GM19463 (cell line): ENCODE data around the gene ERP27.

ENCODE experiments used
- ATAC-seq: cut with Tn5 transposase; IDR thresholded peaks from one replicate; pipeline ENCODE4 v1.9.1; 2021; ENCODE audit warnings: mild to moderate bottlenecking, moderate library complexity; ENCODE audit not compliant: unreplicated experiment

ERP27 gene

DNA sequence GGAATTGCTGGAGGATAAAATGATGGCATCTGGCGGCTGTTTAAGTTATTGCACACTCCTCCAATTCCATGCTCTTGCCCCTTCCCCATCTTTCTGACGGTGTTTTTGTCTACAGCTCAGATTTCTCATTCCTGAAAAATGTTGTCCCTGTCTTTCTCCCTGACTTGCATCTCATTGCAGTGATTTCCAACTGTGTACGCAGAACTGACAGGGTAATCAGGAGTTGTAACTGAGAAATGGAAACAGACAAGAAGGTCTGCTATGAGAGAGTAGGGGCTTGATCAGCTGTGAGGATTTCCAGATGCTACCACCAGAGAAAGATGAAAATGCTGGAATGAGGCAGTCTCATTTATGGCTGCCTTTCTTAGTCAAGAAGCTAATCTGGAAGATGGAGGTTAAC, 1.3 kb downstream of the ERP27 start:
- no peak for ATAC-seq

DNA sequence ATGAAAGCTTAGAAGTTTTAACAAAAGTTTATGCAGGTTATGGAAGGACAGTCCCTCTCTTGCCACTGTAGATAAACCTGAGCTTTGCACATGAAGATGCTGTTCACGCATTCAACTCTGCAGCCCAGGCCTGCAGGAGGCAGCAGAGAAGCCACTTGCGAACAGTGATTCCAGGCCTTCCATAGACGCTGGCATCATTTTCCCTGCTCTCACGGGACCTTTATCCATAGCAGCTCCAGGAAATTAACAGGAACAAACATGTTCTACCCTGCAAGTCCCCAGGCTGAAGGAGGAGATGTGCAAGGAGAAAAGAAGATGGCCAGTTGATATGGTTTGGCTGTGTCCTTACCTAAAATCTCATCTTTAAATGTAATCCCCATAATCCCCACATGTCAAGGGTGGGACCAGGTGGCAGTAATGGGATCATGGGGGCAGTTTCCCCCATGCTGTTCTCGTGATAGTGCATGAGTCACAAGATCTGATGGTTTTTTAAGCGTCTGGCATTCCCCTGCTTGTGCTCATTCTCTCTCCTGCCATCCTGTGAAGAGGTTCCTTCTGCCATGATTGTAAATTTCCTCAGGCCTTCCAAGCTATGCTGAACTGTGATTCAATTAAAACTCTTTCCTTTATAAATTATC, 2.0 kb downstream of the ERP27 start:
- ATAC-seq = no peak

DNA sequence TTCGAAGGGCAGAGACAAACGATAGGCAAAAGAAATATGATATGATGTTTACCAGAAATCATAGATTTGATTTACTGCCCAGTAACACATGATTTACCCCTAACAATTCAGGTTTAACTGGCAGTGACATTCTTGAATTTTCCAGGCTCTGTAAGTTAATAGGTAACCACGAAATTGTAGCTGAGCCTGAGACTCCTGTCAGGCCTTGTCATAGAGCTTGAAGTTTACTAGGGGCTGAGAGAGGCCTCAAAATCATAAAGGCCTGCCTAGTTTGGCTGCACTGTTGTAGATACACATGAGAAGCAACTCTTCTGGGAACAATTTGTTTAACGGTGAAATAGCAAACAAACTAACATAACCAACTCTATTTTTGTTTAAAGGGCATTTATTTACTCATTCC, 3.3 kb downstream of the ERP27 start:
- no peak for ATAC-seq

DNA sequence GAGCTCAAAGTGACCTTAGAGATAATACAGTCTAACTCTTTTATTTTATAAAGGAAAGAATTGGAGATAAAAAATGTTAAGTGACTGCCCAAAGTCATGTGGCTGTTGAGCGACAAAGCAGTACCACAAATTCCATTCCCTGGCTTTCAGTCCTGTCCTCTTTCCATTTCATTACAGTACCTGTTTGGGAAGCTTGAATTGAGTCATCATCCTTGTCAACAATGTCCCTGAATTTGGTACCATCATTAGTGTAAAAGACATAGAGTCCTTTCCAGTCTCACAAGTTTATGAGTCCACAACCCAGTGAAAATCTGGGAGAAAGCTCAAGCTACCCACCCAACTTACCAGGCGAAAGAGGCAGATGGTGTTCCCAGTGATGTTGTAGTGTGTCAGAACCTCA, 3.8 kb downstream of the ERP27 start:
- ATAC-seq = no peak

DNA sequence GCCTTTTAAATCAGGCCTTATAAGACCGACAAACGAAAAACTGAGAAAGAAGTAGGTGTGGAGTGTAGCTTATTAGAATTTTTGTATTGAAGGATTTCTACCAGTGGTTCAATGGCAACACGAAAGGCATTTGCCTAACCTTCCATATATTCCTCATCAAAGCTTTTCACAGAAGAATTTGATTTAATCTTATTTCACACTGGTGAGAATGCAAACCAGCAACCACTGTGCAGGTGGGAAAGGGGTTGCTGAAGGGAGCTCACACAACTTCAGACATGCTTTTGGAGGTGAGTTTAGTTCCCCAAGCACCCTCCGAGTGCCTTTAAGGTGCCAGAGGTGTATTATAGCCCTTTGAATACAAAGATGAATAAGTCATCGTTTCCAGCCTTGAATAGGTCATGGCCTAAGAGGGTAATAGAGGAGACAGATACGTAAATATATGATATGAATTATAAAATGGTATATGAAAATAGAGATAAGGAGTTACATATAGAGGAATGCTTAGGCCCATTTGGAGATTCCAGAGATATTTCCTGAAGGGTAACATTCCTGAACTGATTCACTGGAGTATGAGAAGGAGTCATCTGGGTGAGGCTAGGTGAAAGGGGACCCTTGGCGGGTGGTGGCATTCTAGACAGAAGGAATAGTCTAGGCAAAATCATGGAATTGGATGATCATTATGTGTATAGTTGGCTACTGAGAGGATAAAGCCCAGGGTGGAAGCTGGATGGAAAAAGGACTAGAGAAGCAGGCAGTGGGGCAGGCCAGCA, 6.4 kb downstream of the ERP27 start:
- ATAC-seq = no peak

DNA sequence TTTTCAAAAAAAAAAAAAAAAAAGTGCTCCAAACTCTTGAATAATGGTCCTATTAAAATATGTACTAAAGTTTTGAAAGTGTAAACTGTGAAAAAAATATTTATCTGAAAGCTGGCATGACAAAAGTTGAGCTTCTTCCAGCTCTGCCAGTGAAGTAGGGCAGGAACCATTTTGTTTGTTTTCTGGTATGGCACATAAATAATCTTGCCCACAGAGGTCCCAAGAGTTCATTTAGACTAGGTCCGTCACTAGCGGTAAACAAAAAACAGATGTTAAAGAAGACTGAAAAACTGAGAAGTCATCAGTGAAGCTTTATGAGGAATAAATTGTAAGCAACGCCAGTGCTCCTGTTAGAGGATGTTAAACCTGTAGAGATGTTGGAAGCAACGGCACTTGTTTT, 7.0 kb downstream of the ERP27 start:
- ATAC-seq = no peak

DNA sequence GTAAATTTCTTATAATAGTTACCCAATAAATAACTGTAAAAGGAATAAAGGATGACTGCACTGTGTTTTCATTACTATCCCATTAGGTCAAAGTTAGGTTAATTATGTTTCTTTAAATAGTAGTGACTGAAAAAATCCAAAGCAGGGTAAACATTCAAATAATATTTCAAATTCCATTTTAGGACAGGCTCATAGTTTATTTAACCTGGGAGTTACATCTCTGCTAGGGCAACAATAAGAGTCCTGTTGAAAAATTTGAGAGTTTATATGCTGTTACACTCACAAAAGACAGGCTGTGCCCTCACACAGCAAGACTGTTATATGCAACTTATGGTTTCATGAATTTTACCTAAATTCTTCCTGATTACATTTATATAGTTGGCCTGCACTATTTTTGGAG, 8.0 kb downstream of the ERP27 start:
- ATAC-seq = no peak

DNA sequence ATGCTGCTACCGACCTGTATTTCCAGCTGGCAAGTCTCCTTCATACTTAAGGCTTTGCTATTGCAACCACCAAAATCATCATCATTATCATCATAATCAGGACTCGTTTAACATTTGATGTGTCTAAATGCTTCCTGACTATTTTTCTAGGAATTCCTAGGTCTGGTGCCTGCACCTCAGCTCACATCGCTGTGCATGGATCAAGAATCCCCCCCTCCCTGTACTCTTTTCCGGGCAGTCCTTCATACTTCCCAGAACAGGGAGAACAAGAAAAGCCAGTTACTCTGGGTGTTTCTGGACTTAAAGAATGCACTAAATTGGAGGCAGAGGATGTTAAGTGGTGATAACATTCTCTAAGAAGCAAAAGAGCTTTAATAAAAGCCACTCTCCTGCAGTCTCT, 9.4 kb downstream of the ERP27 start:
- ATAC-seq = no peak

DNA sequence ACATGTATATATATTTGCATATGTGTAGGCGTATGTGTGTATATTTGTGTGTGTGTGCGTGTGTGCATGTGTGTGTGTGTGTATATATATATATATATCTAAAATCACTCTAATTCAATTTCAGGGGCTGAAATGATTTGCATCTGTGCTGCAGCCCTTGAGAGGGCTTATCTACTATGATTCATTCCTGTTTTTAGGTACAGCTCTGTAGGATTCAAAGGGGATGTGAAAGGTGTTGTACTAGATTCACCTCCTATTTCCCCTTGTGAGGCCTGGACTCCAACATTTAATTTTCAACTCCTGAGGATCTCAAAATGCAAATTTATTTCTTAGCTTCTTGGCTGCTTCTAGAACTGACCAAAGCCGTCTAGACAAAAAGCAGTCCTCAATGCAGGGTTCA, 11.1 kb downstream of the ERP27 start:
- ATAC-seq = no peak

DNA sequence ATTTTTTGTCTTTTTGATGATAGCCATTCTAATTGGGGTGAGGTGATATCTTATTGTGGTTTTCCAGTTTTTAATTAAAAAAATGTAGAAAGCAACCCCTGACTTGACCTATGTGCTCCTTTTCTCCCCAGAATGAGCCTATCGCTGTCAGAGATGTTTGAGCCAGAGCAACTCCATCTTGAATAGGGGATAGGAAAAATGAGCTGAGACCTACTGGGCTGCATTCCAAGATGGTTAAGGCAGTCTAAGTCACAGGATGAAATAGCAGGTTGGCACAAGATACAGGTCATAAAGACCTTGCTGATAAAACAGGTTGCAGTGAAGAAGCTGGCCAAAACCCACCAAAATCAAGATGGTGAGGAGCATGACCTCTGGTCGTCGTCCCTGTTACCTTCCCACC, 13.8 kb downstream of the ERP27 start:
- ATAC-seq = no peak

DNA sequence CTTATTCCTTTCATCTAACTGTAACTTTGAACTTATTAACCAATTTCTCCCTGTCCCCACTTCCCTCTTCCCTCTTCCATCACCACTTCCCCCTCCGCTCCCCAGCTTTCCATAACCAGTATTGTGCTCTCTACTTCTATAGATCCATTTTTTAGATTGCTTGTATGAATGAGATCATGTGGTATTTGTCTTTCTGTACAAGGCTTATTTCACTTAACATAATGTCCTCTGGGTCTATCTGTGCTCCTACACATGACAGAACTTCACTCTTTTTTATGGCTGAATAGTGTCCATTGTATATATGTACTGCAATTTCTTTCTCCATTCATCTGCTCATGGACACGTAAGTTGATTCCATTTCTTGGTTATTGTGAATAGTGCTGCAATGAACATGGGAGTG, 14.4 kb downstream of the ERP27 start:
- no peak for ATAC-seq

DNA sequence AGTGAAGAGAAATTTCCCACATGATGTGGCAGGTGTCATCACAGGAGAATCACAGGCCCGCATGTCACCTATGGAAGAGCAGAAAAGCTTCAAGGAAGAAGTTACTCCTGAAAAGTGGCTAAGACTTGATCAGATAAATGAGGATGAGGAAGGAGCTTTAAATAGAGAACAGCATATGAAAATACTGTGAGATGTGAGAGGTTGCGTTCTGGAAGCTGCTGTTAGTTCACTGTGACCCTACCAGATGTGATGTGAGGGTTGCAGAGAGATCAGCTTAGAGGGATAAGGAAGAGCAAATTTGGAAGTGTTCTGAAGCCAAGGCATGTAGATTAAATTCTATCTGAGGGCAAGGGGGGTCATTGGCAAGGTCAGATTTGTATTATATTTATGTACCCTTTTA, 17.1 kb downstream of the ERP27 start:
- ATAC-seq = no peak

DNA sequence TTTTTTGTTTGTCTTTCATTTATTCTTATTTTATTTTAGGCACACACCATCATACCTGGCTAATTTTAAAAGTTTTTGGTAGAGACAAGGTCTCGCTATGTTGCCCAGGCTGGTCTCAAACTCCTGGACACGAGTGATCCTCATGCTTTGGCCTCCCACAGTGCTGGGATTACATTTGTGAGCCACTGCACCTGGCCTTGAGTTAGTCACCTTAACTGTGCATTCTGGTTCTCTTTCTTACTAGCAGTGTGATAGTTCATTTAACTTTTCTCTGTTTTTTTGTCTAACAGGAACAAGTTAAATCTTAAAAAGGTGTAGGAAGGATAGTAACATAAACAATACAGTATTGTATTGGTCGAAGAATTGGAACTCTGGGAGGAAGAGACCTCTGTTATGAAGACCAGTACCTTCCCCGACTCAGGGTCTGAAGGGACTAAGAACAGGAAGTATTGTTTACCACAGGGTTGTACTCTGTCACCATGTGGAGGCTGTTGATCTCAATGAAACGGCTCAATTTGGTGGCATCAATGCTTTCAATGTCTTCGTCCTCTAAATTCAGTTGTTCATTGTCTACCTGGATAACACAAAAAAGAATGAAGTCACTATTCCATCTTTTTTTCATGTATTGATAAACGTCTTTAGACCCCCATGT, 17.7 kb downstream of the ERP27 start:
- ATAC-seq = peak; percentile 71

DNA sequence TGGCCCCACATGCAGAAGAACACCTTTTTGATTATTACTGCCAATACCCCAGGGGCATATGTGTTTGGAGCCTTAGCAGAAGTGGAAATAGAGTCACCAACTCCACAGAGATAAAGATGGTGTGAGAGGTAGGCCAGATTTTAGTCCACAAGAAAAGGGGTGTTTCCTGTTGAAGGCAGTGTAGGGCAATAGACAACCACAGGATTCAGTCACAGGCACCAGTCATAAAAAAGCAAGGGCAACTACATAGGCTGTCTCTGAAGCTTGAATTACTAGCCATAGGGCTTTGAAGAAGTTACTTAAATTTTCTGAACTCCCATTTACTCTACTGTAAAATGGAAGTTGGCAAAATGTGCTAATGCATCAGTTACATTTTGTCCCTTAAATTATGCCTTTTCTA, 18.9 kb downstream of the ERP27 start:
- no peak for ATAC-seq

DNA sequence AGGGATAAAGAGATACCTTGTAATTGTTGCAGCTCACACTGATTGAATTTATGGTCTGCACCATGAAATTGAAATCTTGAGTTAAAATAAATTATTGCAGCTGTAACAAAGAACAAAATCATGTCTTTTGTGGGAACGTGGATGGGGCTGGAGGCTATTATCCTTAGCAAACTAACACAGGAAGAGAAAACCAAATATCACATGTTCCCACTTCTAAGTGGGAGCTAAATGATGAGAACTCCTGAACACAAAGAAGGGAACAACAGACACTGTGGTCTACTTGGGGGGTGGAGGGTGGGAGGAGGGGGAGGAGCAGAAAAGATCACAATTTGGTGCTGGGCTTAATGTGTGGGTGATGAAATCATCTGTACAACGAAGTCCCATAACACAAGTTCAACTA, 22.6 kb downstream of the ERP27 start:
- no peak for ATAC-seq

DNA sequence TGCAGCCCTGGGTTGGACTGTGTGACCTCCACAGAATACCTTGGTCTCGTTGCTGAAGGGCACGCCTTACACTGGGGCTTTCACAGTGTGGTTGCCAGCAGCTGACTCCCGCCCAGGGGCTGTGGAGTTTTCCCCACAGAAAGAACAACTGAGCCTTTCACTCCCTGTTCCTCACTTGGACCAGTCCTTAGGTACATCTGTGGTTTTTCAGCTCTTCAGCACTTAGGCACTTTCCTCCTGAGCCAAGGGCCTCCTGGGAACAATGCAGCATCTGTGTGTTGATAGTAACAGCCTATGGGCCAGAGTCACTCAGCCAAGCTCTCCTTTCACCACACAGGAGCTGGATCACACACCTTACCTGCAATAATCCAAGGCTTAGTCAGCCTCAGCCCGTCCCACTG, 25.0 kb downstream of the ERP27 start:
- no peak for ATAC-seq

DNA sequence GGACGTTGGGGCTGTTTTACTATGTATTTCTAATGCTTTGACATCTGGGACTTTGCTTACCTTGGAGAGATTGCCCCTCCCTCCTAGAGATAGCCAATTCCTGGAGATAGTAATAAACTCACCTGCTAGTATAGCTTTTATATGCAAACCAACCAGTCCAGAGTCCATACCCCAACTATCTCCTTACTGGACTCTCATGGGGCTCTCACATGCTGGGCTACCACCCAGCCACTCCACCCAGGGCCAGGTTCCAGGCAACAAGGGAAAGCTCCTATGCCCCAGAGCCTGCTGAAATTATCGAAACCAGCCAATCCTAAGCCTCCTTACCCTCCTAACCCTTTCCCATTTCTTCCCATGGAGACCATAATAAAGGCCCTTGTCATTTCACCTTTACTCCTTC, 27.2 kb downstream of the ERP27 start:
- ATAC-seq = no peak

DNA sequence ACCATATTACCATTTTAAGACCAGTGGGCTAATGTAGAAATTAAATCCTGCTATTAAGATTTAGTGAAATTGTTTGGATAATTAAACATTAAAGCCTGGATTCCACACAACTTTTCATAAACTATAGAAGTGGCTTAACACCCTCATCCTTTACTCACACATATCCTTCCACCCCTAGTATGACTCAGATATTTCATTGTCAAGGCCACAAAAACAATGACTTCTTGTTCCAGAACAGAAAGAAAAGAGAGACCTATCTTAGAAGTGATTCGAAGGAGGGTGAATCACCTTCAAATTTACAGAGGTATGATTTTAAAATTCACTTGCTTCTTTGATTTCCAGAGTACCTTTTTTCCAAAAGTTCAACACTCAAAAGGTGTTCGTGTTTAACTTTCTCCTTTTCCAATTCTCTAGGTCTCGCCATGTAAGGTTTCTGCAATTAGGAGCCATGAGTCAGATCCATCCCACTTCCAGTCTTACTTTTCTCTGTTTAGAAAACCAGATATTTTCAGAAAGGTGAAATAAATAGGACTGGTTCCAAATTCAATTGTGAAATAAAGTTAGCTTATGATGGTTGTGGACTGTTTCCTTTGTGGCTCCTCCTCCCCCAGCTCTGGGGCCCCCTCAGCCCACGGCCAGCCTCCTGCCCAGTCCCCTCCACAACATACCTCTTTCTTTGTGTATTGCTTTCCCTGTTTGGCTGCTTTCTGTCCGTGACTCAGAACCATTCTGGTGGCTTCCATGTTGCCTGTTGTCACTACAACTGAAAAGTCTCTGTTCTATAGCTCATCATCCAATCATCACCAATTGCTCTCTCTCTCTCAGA, 28.0 kb downstream of the ERP27 start:
- no peak for ATAC-seq

DNA sequence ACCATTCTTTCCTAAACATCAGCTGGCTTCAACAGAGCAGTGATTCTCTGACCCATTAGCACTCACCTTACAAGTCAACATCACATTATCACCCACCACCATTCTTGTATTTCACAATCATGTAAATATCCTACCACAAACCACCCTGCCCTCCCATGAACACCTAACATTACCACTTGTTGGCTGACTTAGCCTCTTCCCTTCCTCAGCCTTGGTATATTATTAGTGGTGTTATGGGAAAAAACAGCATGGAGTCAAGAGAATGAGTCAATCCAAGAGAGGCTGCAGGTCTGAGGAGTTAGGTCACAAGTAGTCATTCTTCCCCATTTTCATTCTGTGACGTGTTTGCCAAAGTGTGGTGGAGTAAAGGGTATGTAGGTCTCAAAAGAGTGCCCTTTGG, 30.4 kb downstream of the ERP27 start:
- no peak for ATAC-seq

DNA sequence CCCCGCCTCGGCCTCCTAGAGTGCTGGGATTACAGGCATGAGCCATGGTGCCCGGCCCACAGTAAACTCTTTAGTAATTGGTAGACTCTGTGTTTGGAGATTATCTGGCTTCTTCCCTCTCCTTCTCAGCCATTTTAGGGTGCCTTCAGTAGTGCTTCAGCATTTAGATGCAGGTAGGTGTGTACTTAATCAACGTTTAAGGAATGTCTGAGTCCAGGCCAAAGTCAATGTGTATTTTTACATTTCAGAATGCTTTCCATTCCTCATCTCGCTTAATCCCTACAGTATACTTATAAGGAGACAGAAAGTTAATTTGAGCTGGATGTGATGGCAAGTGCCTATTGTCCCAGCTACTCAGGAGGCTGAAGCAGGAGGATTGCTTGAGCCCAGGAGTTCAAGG, 32.2 kb downstream of the ERP27 start:
- ATAC-seq = no peak

DNA sequence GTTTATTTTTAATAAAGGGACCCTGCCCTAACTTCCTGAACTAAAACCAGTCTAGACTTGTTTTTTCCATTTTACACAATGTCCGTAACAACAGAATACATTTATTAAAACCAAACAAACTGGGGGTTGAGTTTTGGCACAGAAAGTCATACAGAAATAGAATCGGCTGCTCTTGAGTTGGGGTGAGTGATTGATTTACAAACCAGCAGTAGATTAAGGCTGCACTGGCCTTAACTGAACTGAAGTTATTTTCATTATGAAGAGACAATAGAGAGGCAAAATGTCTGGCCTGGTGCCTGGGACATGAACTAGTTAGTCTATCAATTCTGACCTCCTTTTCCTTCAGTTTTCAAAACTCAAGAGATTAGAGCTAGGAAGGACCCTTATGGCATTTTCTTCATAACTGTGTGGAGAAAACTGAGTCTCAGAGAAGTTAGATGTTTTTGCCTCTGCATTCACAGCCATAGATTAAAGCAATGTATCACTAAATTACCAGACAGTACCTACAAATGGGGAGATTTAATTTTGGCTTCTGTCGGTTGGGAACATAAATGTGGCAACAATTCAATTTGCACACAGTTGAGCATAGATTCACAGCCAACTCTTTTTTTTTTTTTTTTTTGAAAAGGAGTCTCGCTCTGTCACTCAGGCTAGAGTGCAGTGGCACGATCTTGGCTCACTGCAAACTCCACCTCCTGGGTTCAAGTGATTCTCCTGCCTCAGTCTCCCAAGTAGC, 32.9 kb downstream of the ERP27 start:
- ATAC-seq = no peak
